GM12878 (cell line): ENCODE data around the gene ADAMTS3. TPM values are rescaled to one million over a fixed set of nuclear protein-coding genes. Genes with fewer than 3 reads are reported as not detected.

Experiments
- ATAC-seq: fragments of 200-7000 bp; cut with Tn5 transposase; 3 replicates; pipeline ENCODE4 v1.9.1; 2020; ENCODE audit warnings: mild to moderate bottlenecking, moderate library complexity
- BruUV-seq: library from RNA; stranded (reverse); fragments of 400-500 nt; replicated peaks from 2 replicates; lab custom pipeline; 2021; lab: Mats Ljungman, UMichigan
- CTCF ChIA-PET: fragments of 300-600 bp; sonication (Branson Sonifier 250); formaldehyde crosslinking; extraction: SDS; loops from one replicate; lab custom pipeline; 2021; ENCODE audit warnings: inconsistent platforms; lab: Yijun Ruan, JAX
- POLR2A ChIA-PET: fragments of 350-600 bp; formaldehyde crosslinking; extraction: SDS; loops from one replicate; lab custom pipeline; 2021; ENCODE audit warnings: inconsistent platforms; lab: Charles Lee
- RAD21 ChIA-PET: fragments of 300-600 bp; sonication (Branson Sonifier 250); formaldehyde crosslinking; loops from one replicate; lab custom pipeline; 2023; ENCODE audit warnings: antibody characterized with exemption; ENCODE audit not compliant: unreplicated experiment; lab: Charles Lee
- SMC1A ChIA-PET: fragments of 300-600 bp; sonication (Branson Sonifier 250); formaldehyde crosslinking; loops from one replicate; lab custom pipeline; 2023; ENCODE audit not compliant: unreplicated experiment, uncharacterized antibody; lab: Charles Lee
- DNase-seq: peaks from one replicate; pipeline ENCODE4 v3.0.0-alpha.2; 2011; ENCODE audit warnings: low read depth, low spot score
- FAIRE-seq: peaks from 3 replicates; lab custom pipeline; 2011; peaks lifted over from hg19 to GRCh38; lab: Jason Lieb, UNC
- H2AFZ ChIP-seq: 2 replicates; pipeline ENCODE4 v1.6.0; 2011; ENCODE audit warnings: low read depth, low read length, control low read depth; ENCODE audit not compliant: control insufficient read depth
- H3K27ac ChIP-seq: 2 replicates; pipeline ENCODE4 v1.5.1; 2011; ENCODE audit warnings: control low read depth; ENCODE audit not compliant: control insufficient read depth, insufficient read depth
- H3K27me3 ChIP-seq, 2 experiments: replicated peaks in 1 of 2; 2 replicates each; pipeline versions ENCODE4 v1.6.0 to v1.6.1; 2011; ENCODE audit warnings: low read length in 1 of 2; ENCODE audit not compliant: control insufficient read depth in 2 of 2, insufficient read depth in 2 of 2
- H3K36me3 ChIP-seq, 2 experiments: 2 replicates each; pipeline ENCODE4 v1.5.1; 2011; ENCODE audit warnings: low read length in 1 of 2; ENCODE audit not compliant: control insufficient read depth in 2 of 2, insufficient read depth in 2 of 2
- H3K4me1 ChIP-seq: 2 replicates; pipeline ENCODE4 v1.6.1; 2011; ENCODE audit warnings: mild to moderate bottlenecking, low read length, moderate library complexity, mixed read lengths; ENCODE audit not compliant: control insufficient read depth, insufficient read depth
- H3K4me2 ChIP-seq: 2 replicates; pipeline ENCODE4 v1.6.0; 2011; ENCODE audit warnings: control low read depth; ENCODE audit not compliant: control insufficient read depth, insufficient read depth
- H3K4me3 ChIP-seq: fragments of 200-600 bp; sonication (generic); 2 replicates; pipeline ENCODE4 v1.5.1; 2016
- H3K79me2 ChIP-seq: 2 replicates; pipeline ENCODE4 v1.6.0; 2011; ENCODE audit warnings: low read length; ENCODE audit not compliant: control insufficient read depth, insufficient read depth
- H3K9ac ChIP-seq: 2 replicates; pipeline ENCODE4 v1.8.0; 2011; ENCODE audit warnings: low read length, control low read depth, mixed read lengths; ENCODE audit not compliant: control insufficient read depth, insufficient read depth
- H3K9me3 ChIP-seq: replicated peaks from 3 replicates; pipeline ENCODE4 v1.5.1; 2011; ENCODE audit warnings: mild to moderate bottlenecking, low read length; ENCODE audit not compliant: control insufficient read depth, insufficient read depth
- H4K20me1 ChIP-seq: 2 replicates; pipeline ENCODE4 v1.6.0; 2011; ENCODE audit not compliant: control insufficient read depth, insufficient read depth
- BACH1 ChIP-seq: fragments of 450-650 bp; IDR thresholded peaks from 2 replicates; pipeline ENCODE4 v1.6.1; 2017; ENCODE audit warnings: mild to moderate bottlenecking, borderline replicate concordance
- CREM ChIP-seq: IDR thresholded peaks from 2 replicates; pipeline ENCODE4 v1.6.1; 2014; ENCODE audit warnings: antibody characterized with exemption, low read depth
- CUX1 ChIP-seq: IDR thresholded peaks from 2 replicates; pipeline ENCODE4 v1.6.1; 2012; ENCODE audit warnings: improper control_type of control experiment, low read depth, low read length; ENCODE audit not compliant: insufficient replicate concordance
- DPF2 ChIP-seq: fragments of 450-650 bp; IDR thresholded peaks from 2 replicates; pipeline ENCODE4 v1.6.1; 2017; ENCODE audit warnings: mild to moderate bottlenecking
- ESRRA ChIP-seq: IDR thresholded peaks from 2 replicates; pipeline ENCODE4 v1.6.1; 2012; ENCODE audit warnings: mild to moderate bottlenecking, low read length, improper control_type of control experiment
- HDAC2 ChIP-seq: fragments of 200-600 bp; sonication (generic); IDR thresholded peaks from 2 replicates; pipeline ENCODE4 v1.6.1; 2017
- NFXL1 ChIP-seq: fragments of 450-650 bp; IDR thresholded peaks from 2 replicates; pipeline ENCODE4 v1.6.1; 2017; ENCODE audit warnings: antibody characterized with exemption, mild to moderate bottlenecking, borderline replicate concordance
- NFYA ChIP-seq: IDR thresholded peaks from 2 replicates; pipeline ENCODE4 v1.6.1; 2011; ENCODE audit warnings: low read depth, mild to moderate bottlenecking, low read length, improper control_type of control experiment, borderline replicate concordance
- NRF1 ChIP-seq: conservative IDR thresholded peaks from 2 replicates; pipeline ENCODE4 v1.6.1; 2011; ENCODE audit warnings: mild to moderate bottlenecking, low read depth, low read length, improper control_type of control experiment
- RCOR1 ChIP-seq: conservative IDR thresholded peaks from 2 replicates; pipeline ENCODE4 v1.6.1; 2012; ENCODE audit warnings: low read depth, low read length, improper control_type of control experiment
- TCF7 ChIP-seq: IDR thresholded peaks from 2 replicates; pipeline ENCODE4 v1.6.1; 2014; ENCODE audit warnings: antibody characterized with exemption, borderline replicate concordance
- WGBS: methylation state at CpG from one replicate; pipeline ENCODE4 v1.1.6; 2016; ENCODE audit warnings: low lambda C conversion rate; ENCODE audit not compliant: insufficient replicate concordance, insufficient coverage; ENCODE audit errors: missing lambda C conversion rate; 5-methylcytosine and 5-hydroxymethylcytosine counted together
- in situ Hi-C: fragments of 300-500 bp; cut with MboI; formaldehyde crosslinking; loops from 9 replicates; pipeline ENCODE4 v1.14.3; 2018; ENCODE audit warnings: mixed read lengths
- intact Hi-C: fragments of 100-400 bp; cut with micrococcal nuclease; formaldehyde crosslinking; loops from one replicate; pipeline ENCODE4 v1.14.2; 2022; ENCODE audit not compliant: unreplicated experiment
- polyA plus RNA-seq, 11 experiments: library from polyadenylated mRNA; depleted of rRNA in 4 of 11; unstranded in 6 of 11; stranded (reverse) in 5 of 11; fragments of >200 nt; fragmentation: Nextera tagmentation in 4 of 11; fragmentation: Illumina TruSeq in 1 of 11; extraction: Ambion mirVana in 4 of 11; extraction: Trizol in 1 of 11; gene quantifications; 1 replicate in 1 of 11; 2 replicates in 10 of 11; pipeline versions ENCODE4 v1.2.1 to v1.2.3, GENCODE V29; 2011 to 2016; ENCODE audit warnings: inconsistent platforms in 2 of 11, missing spikeins in 2 of 11, low read depth in 1 of 11
- total RNA-seq, 4 experiments: library from RNA; depleted of rRNA in 3 of 4; stranded (reverse); fragments of >200 nt in 3 of 4; fragmentation: Illumina TruSeq in 1 of 4; extraction: Trizol in 1 of 4; gene quantifications; 2 replicates each; pipeline versions ENCODE4 v1.2.1 to v1.2.3, GENCODE V29; 2013 to 2021

Gene ADAMTS3
- total and polyA plus RNA-seq, 10 of the 15 experiments (the other 5 are each of a cell fraction or from before 2014, with no cell fraction given): under 0.01 to 0.07 (median 0.02) TPM; not detected in 6

GRCh38 chr4:72613959-72614358 is 44.9 kb upstream of the ADAMTS3 start:
- no peak overlapping the region for H3K4me2 ChIP-seq
- H3K4me3 ChIP-seq: no peak overlapping the region
- H2AFZ ChIP-seq: no peak overlapping the region
- H3K36me3 ChIP-seq: no peaks in the 10 kb centered on the region
- no TSS peak for BruUV-seq
- CTCF ChIA-PET: no interaction called here
- DNase-seq (no peak), ATAC-seq (no peak), FAIRE-seq (no peak)
- RAD21 ChIA-PET: no interaction called here
- POLR2A ChIA-PET: no interaction called here
- 11% methylated on average over 2 of the region's 2 CpGs for WGBS
- H3K27me3 ChIP-seq: no peaks in the 10 kb centered on the region
- H3K27ac ChIP-seq: no peak overlapping the region
- H3K79me2 ChIP-seq: no peaks in the 10 kb centered on the region
- no peak for TF ChIP-seq NFXL1
- no peak for TF ChIP-seq ESRRA
- no peak for TF ChIP-seq HDAC2
- no peak for TF ChIP-seq DPF2
- no peak for TF ChIP-seq NFYA
- no peak for TF ChIP-seq CREM
- no peak for TF ChIP-seq TCF7
- TF ChIP-seq NRF1: no peak
- no peak for TF ChIP-seq BACH1
- TF ChIP-seq RCOR1: no peak
- no peak for TF ChIP-seq CUX1
- no peaks in the 10 kb centered on the region for H3K4me1 ChIP-seq
- intact Hi-C loops: no loop called here
- no peak overlapping the region for H3K9ac ChIP-seq
- H3K9me3 ChIP-seq: no peaks in the 10 kb centered on the region
- SMC1A ChIA-PET: interaction anchor here (0.6 to 1.2 kb wide), 3 partner anchors 10 to 1198 kb away, joined by 3 to 4 read pairs (median 3); no protein-coding TSS in a partner anchor
- no peaks in the 10 kb centered on the region for H4K20me1 ChIP-seq
- in situ Hi-C loops: loop anchor here (10.0 kb wide), 1 partner anchor 61 kb away; no protein-coding TSS in a partner anchor
